HTR-8/SVneo (cell line): ENCODE data around the gene MYH9.

Experiments
- DNase-seq: peaks from one replicate; pipeline ENCODE4 v3.0.0; 2011; ENCODE audit warnings: low spot score, mixed read lengths; ENCODE audit not compliant: insufficient read length
- FAIRE-seq: peaks from 2 replicates; lab custom pipeline; 2011; peaks lifted over from hg19 to GRCh38; lab: Jason Lieb, UNC

MYH9 gene

DNA sequence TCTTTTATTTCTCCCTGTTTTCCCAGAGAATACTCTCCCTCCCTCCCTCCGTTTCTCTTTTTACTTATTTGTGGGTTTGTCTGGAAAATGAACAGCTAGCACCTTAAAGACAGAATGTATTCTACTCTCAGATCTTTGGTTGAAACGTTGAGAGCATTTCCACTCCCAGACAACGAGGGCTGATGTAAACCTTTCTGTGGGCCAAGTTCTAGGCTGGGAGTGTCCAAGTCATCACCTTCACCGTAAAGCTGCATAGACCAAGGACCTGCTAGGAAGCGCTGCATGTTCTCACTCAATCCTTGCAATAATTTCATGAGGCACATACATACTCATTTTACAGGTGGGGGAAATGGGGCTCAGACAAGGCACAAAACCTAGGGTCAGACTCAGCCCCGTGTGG, 32.4 kb downstream of the MYH9 start:
- no peak for FAIRE-seq
- DNase-seq = no peak

DNA sequence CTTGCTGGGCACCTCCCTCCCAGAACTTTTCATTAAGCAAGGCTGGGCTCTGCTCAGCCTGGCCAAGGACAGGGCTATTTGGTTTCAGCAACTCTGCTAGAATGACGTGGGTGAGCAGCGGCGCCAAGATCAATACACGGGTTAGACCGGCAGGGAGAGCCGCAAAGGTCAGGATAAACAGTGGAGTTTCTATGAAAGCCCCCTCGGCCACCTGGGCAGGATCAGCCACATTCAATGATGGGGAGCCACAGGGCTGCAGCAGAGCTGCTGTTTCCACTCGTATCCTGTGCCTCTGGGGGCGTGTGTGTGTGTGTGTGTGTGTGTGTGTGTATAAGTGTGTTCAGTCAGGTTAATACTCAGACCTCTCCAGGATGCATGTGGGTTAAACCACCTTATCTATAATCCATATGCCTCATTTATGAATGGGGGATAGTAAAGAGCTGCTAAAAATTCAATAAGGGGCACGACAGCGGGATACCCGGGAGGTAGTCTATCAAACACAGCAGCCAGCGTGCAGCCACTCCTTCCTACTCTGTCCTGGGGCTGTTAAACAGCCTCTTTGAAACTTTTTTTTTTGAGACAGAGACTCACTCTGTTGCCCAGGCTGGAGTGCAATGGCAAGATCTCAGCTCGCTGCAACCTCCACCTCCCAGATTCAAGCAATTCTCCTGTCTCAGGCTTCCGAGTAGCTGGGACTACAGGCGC, 34.8 kb downstream of the MYH9 start:
- DNase-seq (no peak), FAIRE-seq (no peak)

DNA sequence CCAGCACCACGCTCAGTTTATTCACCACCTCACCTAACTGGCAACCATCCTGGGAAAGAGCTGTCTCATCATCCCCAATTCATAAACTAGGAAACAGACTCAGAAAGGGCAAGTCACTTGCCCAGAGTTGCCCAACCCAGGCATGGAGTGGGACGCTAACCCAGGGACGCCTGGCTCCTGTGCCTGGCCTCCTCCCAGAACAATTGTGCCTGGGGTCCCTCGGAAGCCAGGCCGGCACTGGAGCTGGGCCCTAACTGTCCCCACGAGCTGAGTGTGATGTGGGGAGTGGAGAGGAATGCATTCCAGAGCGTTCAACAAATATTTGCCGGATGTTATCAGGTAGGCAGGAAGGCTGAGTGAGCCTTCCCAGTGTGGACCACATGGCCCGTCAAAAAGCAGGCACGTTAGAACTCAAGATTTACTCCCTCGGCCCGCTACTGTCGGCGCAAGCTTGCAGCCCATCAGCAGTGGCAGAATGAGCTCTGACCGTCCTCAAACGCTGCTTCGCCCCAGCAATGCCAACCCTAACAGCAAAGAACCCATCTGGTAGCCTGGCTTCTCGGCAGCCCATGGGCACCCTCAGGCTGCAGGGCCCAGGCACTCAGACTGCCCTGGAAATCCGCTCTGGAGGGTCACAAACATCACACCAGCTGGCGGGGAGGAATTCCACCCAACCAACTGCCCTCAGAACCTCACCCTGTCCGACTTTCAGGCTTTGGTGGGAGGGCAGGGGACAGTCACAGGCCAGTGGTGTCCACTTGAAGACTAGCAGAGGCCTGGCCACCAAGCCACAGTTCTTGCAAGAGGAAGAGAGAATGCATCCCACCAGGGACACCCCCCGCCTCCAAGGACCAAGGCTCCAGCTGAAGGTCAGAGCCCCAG, 35.6 kb downstream of the MYH9 start:
- peak; percentile 4 for FAIRE-seq

DNA sequence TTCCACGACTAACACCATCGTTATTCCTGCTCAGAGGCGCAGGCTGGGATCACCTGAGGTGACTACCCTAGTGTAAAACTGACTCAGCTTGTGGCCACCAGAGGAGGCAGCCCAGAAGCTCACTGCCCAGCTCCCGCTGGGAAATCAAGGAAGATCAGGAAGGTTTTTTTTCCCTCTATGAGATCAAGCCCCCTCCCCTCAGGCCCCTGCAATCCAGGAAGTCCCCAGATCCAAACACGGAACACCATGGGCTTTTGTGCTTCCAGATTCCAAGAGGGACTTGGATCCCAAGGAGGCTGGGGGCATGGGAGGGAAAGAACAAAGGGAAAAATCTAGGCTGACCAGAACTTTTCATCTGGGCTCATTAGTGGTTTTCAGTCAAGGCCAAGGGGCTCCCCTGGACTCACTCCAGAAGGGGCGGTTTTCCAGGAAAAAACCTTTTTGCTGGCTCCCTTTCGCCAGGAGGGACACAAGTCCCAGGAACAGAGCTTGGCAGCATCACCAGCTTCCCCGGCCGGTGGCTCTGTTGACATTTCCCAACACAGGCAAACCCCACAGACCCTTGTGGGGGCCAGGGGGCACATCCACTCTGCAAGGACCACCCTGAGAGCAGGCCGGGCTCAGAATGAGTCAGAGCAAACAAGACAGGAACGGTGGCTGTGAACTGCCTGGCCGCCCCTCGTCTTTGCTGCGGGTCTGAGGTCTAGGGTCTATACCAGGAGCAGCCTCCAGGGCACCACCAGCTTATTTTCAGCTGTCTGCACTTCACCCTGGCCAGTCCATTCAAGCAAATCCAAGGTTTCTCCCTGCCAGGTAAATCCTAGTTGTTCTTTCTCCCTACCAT, 36.8 kb downstream of the MYH9 start:
- no peak for DNase-seq
- no peak for FAIRE-seq

More for the DNA sequence above, 35.6 kb downstream of the MYH9 start:
- DNase-seq = no peak

DNA sequence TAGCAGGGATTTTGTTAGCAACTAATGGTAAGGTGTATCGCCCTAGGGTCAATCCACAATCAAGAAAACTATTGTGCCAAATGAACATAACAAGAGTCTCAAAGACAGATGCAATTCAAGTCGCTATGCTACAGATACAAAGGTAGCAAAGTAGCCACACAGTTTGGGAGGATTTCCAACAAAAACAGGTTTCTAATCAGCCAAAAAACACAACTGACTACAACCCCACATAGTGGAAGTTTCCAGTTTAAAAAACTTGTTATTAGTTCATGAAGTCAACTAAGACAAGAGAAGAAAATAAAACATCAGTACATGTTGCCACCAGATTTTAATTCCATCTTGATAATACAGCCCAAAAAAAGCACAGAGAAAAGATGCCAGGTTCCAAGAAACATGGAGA, 38.0 kb downstream of the MYH9 start:
- DNase-seq (no peak), FAIRE-seq (no peak)

DNA sequence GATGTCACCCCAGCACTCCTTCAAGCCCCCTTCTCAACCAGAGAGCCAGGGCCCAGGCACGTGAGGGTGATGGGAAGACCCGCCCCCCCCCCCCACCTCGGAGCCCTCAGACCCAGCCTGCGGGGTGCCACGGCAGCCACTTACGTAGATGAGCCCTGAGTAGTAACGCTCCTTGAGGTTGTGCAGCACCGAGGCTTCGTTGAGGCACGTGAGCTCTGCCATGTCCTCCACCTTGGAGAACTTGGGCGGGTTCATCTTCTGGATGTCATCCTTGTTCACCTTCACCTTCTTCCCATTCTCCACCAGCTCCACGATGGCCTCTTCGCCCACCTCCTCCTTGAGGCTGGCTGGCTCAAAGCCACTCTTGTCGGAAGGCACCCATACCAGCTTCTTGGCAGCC, 39.0 kb downstream of the MYH9 start:
- FAIRE-seq (no peak), DNase-seq (no peak)

DNA sequence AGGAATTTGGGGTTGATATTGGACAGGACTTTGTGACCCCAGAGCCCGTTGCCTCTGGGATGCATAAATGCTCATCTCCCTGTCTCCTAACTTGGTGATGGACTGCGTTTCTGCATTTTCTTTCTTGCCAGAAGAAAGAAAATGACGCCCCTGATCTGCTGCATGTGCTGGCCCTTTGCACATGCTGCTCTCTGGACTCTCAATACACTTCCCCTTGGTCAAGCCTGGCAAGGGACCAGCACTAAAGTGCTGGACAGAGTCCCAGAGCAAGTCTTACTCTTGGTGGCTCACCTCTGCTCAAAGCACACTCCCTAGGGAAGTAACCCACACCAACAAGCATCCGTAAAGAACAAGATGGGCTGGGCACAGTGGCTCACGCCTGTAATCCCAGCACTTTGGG, 40.7 kb downstream of the MYH9 start:
- no peak for DNase-seq
- no peak for FAIRE-seq

DNA sequence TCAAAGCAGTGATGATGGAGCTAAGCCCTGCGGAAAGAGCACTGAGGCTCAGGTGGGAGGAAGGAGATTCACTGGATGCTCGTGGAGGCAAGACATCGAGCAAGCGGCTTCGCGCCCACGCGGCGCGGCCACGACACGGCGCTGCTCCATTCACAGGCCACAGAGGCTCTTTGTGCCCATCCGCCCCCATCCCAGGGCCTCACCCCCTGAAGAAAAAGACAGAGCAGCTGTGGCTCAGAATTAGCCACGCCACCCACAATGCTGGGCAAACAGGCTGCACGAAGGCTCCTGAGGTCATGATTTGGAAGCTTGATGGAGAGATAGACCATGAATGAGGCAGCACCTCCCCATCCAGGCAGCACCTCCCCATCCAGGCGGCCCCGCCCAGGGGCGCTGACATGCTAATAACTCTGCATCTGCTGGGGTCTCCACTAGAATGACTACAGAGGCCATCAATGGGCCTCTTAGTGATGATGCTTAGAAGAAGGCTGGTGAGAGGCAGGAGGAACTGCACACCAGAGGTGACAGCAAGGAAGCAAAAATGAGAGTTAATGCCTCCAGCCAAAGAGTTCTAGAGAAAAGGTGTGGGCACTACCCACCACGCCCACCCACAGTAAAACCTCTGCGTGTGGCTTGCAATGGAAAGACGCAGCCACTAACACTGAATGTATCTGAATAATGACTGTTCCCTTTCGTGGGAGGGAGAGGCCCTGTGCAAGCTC, 43.5 kb downstream of the MYH9 start:
- FAIRE-seq (no peak), DNase-seq (no peak)

DNA sequence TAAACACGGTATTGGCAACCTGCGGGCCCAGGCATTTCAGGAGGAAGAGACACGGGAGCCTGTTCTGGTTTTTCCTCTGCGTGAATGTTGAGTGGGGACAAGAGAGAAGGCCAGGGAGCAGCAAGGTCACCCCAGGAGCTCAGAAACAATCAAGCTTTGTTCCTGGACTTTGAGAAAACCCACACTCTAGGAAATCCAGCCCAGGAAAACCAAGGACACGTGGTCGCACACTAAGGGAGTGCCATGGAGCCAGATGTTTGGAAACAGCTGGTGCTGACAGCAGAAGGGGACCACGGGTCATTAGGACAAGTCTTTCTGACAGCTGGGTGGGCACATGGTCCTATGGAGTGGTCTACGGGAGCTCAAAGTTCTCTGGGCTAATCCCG, 44.1 kb downstream of the MYH9 start:
- no peak for FAIRE-seq
- DNase-seq = no peak

DNA sequence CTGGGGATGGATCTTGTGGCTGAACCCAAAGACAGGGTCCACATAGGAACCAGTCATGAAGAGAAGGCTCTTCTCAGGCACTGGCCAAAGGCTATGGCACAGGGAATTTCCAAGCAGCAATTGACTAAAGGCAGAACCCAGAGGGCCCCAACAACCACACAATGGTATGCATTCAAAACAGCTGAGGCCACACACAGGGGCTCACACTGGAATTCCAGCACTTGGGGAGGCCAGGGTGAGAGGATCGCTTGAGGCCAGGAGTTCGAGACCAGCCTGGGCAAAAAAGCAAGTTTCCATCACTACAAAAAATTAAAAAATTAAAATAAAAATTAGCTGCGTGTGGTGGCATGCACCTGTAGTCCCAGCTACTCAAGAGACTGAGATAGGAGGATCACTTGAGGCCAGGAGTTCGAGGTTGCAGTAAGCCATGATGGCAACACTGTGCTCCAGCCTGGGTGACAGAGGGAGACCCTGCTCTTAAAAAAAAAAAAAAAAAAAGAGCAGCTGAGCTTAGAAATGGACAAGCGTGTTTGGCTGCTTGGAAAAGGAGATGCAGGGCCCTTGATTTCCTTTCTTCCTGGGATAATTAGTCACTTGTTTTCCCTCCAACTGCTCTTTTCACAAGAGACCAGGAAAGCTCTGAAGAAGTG, 44.6 kb downstream of the MYH9 start:
- FAIRE-seq = no peak

DNA sequence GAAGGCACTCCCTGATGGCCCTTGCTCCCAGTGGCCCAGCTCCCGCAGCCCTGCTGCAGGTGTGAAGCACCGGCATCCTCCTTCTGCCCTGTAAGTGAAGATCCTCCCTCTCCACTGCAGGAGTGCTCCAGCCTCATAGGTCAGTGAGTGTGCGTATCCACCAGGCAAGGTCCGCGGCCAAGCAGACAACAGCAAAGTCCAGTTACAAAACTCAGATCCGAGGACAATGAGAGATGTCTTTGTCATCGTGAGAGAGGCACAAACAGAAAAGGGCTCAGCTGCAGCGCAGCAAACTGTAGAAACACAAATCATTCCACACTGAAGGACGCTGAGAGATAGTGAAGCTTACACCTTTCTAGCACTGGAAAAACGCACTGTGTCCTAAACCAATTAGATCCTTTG, 46.1 kb downstream of the MYH9 start:
- FAIRE-seq (no peak), DNase-seq (no peak)

More for the DNA sequence above, 44.6 kb downstream of the MYH9 start:
- DNase-seq = no peak

DNA sequence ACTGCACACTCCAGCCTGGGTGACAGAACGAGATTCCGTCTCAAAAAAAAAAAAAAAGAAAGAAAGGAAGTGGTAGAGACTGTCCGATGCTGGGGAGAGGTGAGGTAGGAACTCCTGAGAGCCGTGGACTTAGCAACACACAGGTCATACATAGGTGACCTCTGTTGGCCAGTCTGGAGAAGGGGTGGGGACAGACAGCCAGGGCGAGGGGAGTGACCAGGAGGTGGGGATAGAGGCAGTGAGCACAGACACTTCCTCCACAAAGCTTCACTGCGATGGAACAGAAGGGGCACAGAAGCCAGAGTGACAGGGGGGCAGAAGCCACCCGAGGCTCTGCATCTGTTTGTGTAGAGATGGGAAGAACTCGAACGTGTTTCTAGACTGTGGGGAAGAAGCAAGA, 47.1 kb downstream of the MYH9 start:
- DNase-seq (no peak), FAIRE-seq (no peak)

DNA sequence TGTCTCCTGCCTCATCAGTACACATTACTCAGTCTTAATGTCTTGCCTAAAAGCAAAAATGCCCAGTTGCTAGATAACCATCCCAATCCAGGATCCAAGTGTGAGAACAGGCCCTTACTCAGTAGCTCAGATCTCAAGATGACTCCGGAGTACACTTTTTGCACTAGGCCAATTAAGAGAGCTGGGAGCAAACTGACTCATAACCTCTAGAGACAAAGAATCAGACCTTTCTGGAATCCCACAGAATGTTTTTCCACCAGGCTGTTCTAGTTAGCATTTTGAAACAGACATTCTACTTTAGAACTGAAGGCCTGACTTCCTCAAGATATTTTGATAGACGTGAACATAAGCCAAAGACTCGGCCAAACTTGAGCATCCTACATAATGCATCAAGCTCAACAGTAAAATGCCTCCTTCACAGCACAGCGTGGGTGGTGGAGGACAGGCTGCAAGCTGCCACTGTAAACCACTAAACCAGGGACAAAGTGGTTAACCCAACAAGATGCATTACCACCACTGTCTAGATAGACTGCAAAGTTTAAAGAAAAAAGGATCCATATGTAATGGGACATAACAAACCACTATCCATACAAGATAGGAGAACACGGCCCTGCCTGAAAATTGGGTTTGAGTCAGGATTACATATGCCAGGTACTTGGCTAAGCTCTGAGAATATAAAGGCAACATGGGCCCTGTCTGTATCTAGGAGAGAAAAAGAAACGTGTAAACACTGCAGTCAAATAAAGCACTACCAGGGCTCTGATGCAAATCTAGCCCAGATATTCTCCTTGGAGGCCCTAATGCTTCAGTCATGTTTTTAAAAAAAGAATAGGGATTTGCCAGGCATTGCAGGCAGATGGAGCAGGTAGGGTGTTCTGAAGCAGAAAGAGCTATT, 48.3 kb downstream of the MYH9 start:
- FAIRE-seq (no peak), DNase-seq (no peak)

DNA sequence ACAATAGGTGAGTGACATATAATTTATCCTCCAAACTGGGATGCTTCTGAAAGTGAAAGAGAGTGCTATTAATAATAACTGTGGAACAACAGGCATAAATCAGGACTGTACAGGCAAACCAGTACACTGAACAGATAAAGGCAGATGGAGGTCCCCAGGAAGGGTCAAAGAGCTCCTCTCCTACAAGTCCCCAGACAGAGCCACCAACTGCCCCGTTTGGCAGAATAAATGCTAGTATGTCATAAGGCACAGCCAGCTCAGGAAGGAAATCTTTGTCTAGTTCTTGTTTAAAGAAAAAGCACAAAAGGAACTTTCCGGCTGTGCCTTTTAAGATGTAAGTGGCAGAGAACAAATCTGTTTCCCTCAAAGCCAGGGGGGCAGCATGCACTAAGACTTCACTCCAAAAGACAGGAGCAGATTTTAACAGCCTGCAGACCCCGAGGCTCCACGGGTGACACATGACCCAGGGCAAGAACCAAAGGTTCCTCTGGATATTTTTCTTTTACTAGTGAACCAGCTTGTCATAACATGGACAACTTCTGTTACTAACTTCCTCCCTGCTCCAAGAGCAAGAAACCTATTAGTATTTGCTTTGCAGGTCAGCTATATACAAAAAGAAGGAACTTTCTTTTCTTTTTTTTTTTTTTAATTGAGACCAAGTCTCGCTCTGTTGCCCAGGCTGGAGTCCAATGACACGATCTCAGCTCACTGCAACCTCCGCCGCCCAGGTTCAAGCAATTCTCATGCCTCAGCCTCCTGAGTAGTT, 50.2 kb downstream of the MYH9 start:
- FAIRE-seq = no peak
- DNase-seq = no peak

DNA sequence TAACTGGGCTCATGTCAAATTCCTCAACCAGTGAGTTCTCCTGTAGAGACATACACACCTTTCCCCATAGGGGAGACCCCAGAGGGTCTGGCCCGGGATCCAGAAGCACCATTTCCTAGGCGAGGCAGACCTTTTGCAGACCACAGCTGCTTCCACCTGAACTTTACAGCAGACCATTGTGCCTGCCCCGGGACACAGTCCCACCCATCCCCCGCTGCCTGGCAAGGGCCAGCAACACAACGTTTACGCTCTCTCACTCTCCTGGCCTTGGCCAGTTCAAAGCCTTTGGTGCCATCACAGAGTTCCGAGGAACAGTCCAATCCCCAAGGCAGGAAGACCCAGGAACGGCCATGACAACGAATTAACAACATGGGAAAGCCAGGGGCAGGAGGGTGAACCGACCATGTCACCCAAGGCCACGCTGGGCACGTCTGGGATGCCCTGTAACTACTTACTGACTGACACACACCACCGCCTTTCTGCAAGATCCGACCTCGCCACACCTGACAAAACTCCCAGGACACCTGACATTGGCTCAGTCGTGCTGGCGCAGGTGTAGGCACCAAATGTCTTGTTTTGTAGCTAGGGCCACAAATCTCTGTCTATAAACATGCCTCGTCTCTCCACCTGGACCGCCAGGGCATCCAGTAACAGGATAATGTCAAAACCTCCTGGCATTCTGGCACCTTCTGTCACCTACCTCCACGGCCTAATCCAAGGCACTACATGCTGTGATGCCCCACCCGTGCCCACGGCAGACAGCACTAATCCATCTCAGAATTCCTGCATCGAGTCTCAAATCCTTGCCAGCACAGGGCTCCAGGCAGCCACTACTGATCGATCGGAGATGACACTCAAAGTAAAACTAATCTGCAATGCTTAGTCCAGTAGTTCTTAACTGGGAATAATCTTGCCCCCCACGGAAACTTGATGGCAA, 51.3 kb downstream of the MYH9 start:
- DNase-seq = no peak
- FAIRE-seq = no peak

DNA sequence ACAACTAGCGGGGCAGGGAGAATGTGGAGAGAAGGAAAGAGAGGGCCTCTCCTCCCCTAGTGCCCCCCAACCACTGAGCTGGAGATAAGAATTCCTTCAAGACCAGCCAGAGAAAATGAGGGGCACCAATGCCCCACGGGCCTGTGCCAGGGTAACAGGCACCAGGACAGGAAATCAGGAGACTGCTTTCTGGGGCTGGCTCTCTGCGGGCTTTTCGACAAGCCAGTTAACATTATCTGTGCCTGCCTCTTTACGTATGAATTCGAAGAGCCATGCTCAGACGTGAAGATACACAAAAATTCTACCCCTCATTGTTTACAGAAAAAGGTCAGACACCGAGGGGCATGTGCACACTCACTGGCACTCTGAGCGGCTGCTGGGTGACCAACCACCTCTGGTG, 52.1 kb downstream of the MYH9 start:
- FAIRE-seq (no peak), DNase-seq (no peak)
